Stomach smooth muscle (tissue), 2 donors: ENCODE measurements around the gene ABRACL.

Source experiments
- H3K27ac ChIP-seq: one replicate; pipeline ENCODE4 v1.7.0; 2013; ENCODE audit warnings: mild to moderate bottlenecking, low read length, inconsistent platforms
- H3K27me3 ChIP-seq, 2 donors: one replicate each; pipeline ENCODE4 v1.7.0; 2013; ENCODE audit warnings: low read length in 2 of 2; ENCODE audit not compliant: insufficient read depth in 2 of 2, control insufficient read depth in 1 of 2
- H3K36me3 ChIP-seq, 2 donors: one replicate each; pipeline ENCODE4 v1.7.0; 2013; ENCODE audit warnings: low read length in 2 of 2; ENCODE audit not compliant: control insufficient read depth in 2 of 2, insufficient read depth in 2 of 2
- H3K4me1 ChIP-seq: one replicate; pipeline ENCODE4 v1.7.0; 2013; ENCODE audit warnings: low read length; ENCODE audit not compliant: control insufficient read depth, insufficient read depth
- H3K4me3 ChIP-seq, 2 donors: one replicate each; pipeline ENCODE4 v1.7.0; 2013; ENCODE audit warnings: low read length in 2 of 2
- H3K9ac ChIP-seq, 2 donors: one replicate each; pipeline ENCODE4 v1.7.0; 2013; ENCODE audit warnings: low read length in 2 of 2, mild to moderate bottlenecking in 1 of 2
- H3K9me3 ChIP-seq, 2 donors: one replicate each; pipeline ENCODE4 v1.7.0; 2013; ENCODE audit warnings: low read length in 2 of 2; ENCODE audit not compliant: control insufficient read depth in 2 of 2
- donor health status: healthy.
- donor health status: Pancreatic carcinoma.

Gene ABRACL

GRCh38 chr6:139081471-139081870, 52.9 kb downstream of the ABRACL start:
- H3K4me1 ChIP-seq, result no peaks in the 10 kb centered on the region

GRCh38 chr6:139082370-139082769, 53.8 kb downstream of the ABRACL start:
- Histone ChIP-seq H3K4me3 (no peak overlapping the region), H3K4me1 (no peaks in the 10 kb centered on the region), H3K9me3 (no peaks in the 10 kb centered on the region), H3K27ac (no peak overlapping the region), H3K9ac (no peak overlapping the region), H3K36me3 (no peaks in the 10 kb centered on the region), H3K27me3 (no peaks in the 10 kb centered on the region)

More at GRCh38 chr6:139081471-139081870, 52.9 kb downstream of the ABRACL start:
- Histone ChIP-seq H3K27ac (no peak overlapping the region), H3K9me3 (no peaks in the 10 kb centered on the region), H3K4me3 (no peak overlapping the region), H3K27me3 (no peaks in the 10 kb centered on the region), H3K9ac (no peak overlapping the region), H3K36me3 (no peaks in the 10 kb centered on the region)

GRCh38 chr6:139091826-139092225, 63.3 kb downstream of the ABRACL start:
- H3K27ac ChIP-seq, result no peak overlapping the region
- no peak overlapping the region for H3K9ac ChIP-seq
- no peak overlapping the region for H3K4me3 ChIP-seq
- H3K36me3 ChIP-seq, result no peaks in the 10 kb centered on the region
- no peaks in the 10 kb centered on the region for H3K27me3 ChIP-seq
- no peaks in the 10 kb centered on the region for H3K4me1 ChIP-seq
- no peaks in the 10 kb centered on the region for H3K9me3 ChIP-seq
